ENCODE measurements around the gene RSF1. TPM values are rescaled to one million over a fixed set of nuclear protein-coding genes. Genes with fewer than 3 reads are reported as not detected.

RSF1 gene
- total RNA-seq, 1 experiment from 2014 or later, result 79.8 TPM

GRCh38 chr11:77778118-77778517 lies 42.4 kb downstream of the RSF1 start:
- peaks cover 10% of the 10 kb centered on the region for H3K36me3 Mint-ChIP-seq
- CTCF ChIA-PET, result interaction anchor here (2.2 kb wide), 1 partner anchor 11 kb away, joined by 11 read pairs; no protein-coding TSS in a partner anchor
- TF ChIP-seq SMAD4 (CRISPR knock-in tag; IDR thresholded peaks at IDR 0.05), result no peak
- TF ChIP-seq SMAD3 (CRISPR knock-in tag; IDR thresholded peaks at IDR 0.05; ENCODE audit: borderline replicate concordance), result no peak
- no peak for TF ChIP-seq ZNF671 (CRISPR knock-in tag; IDR thresholded peaks at IDR 0.05)
- TF ChIP-seq ZNF512 (CRISPR knock-in tag; IDR thresholded peaks at IDR 0.05; ENCODE audit: borderline replicate concordance), result no peak
- TF ChIP-seq NR3C1 (CRISPR knock-in tag; conservative IDR thresholded peaks at IDR 0.05; ENCODE audit: low read depth), result no peak
- TF ChIP-seq E2F5 (CRISPR knock-in tag; IDR thresholded peaks at IDR 0.05), result no peak
- no peak for TF ChIP-seq CBFB (CRISPR knock-in tag; IDR thresholded peaks at IDR 0.05; ENCODE audit: low read depth)
- no peak for TF ChIP-seq CREB1 (CRISPR knock-in tag; IDR thresholded peaks at IDR 0.05)
- no peak for TF ChIP-seq FOXK1 (CRISPR knock-in tag; IDR thresholded peaks at IDR 0.05)
- no peak for TF ChIP-seq KAT7 (CRISPR knock-in tag; IDR thresholded peaks at IDR 0.05; ENCODE audit: borderline replicate concordance)
- no peak for TF ChIP-seq ATF3 (CRISPR knock-in tag; conservative IDR thresholded peaks at IDR 0.05)
- TF ChIP-seq RELA (CRISPR knock-in tag; IDR thresholded peaks at IDR 0.05; ENCODE audit: borderline replicate concordance), result no peak
- no peak for TF ChIP-seq ZNF121 (CRISPR knock-in tag; IDR thresholded peaks at IDR 0.05)
- no peak for TF ChIP-seq MLX (CRISPR knock-in tag; IDR thresholded peaks at IDR 0.05)
- TF ChIP-seq ZNF219 (CRISPR knock-in tag; IDR thresholded peaks at IDR 0.05; ENCODE audit: borderline replicate concordance), result no peak
- TF ChIP-seq ATF6 (CRISPR knock-in tag; IDR thresholded peaks at IDR 0.05), result no peak
- POLR2A ChIA-PET, result no interaction called here
- H3K4me3 Mint-ChIP-seq, result no peak overlapping the region
- H3K27ac Mint-ChIP-seq, result no peak overlapping the region
- H3K27me3 Mint-ChIP-seq (ENCODE audit: low read depth), result no peaks in the 10 kb centered on the region
- DNase-seq (ENCODE audit: low spot score), result no peak
- H3K4me1 Mint-ChIP-seq, result peaks cover 19% of the 10 kb centered on the region
- ATAC-seq, result no peak
- peaks cover 8% of the 10 kb centered on the region; the same call in 1 of the 2 replicates for H3K9me3 Mint-ChIP-seq

- CTCF ChIA-PET, result interaction anchor here (1.0 to 1.3 kb wide), 2 partner anchors 13 to 218 kb away, joined by 3 to 4 read pairs; partner anchors contain the start of gene INTS4
- no peak for DNase-seq (ENCODE audit: low spot score)
- ATAC-seq, result no peak
- no peaks in the 10 kb centered on the region for H3K9me3 Mint-ChIP-seq
- peaks cover 27% of the 10 kb centered on the region for H3K4me1 Mint-ChIP-seq
- POLR2A ChIA-PET, result no interaction called here
- H3K4me3 Mint-ChIP-seq, result no peak overlapping the region
- H3K27me3 Mint-ChIP-seq (ENCODE audit: low read depth), result no peaks in the 10 kb centered on the region
- no peak overlapping the region; the same call in 1 of the 2 replicates for H3K27ac Mint-ChIP-seq
- H3K36me3 Mint-ChIP-seq, result no peaks in the 10 kb centered on the region
- TF ChIP-seq OVOL2 (CRISPR knock-in tag; IDR thresholded peaks at IDR 0.05; ENCODE audit: borderline replicate concordance), result no peak
- no peak for TF ChIP-seq ZNF532 (CRISPR knock-in tag; IDR thresholded peaks at IDR 0.05; ENCODE audit: borderline replicate concordance)
- TF ChIP-seq RORB (CRISPR knock-in tag; IDR thresholded peaks at IDR 0.05), result no peak
- no peak for TF ChIP-seq NR3C1 (CRISPR knock-in tag; conservative IDR thresholded peaks at IDR 0.05; ENCODE audit: low read depth)
- TF ChIP-seq TEAD1 (CRISPR knock-in tag; IDR thresholded peaks at IDR 0.05), result no peak
- no peak for TF ChIP-seq MAX (CRISPR knock-in tag; IDR thresholded peaks at IDR 0.05)
- no peak for TF ChIP-seq ZNF512 (CRISPR knock-in tag; IDR thresholded peaks at IDR 0.05; ENCODE audit: borderline replicate concordance)
- TF ChIP-seq EMX1 (CRISPR knock-in tag; IDR thresholded peaks at IDR 0.05), result no peak
Measured at GRCh38 chr11:77776455-77776854, 44.1 kb downstream of the RSF1 start.

Measured in WTC11 (cell line).